ENCODE measurements around the gene PTBP2.

Gene PTBP2

DNA sequence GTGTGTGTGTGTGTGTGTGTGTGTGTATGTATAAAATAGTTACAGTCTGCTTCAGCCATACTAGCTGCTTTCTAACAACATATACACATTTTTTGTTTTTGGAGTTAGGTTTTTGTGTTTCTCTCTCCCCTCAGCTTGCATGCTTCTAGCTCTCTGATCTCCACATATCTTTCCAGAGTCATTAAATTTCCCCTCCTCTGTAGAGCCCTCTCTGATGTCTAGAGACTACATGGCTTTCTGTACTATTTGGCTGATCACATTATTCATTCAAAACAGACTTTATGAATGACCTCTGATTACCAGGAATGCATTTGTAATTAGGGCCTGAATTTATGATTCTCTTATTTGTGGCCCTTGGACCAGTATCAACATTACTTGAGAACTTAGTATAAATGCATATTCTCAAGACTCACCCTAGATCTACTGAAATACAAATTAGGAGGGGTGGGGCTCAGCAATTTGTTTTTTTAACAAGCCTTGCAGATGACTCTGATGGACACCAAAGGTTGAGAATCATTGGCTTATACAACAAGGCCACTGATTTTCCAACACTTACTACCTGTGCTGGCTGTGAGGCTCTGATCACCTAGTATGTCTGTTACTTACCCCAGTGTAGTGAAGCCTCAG, 104.5 kb downstream of the PTBP2 start:
- DNase-seq = no peak

DNA sequence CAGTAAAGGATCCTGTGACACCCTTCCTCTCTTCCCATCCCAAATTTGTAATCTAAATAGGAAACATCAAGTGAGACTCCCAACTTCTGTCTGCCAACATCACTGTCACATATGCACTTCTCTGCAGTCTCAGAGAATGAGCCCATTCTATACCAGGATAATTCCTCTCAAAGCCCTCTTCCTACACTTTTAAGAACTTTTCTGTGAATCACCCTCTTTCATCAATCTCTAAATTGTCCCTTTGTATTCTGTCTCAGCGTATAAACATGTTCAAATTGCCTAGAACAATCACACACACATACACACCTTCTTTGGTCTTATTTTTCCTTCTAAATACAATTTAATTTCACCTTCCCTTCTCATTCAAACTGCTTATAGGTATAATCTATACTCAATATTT, 111.8 kb downstream of the PTBP2 start:
- no peak for DNase-seq

DNA sequence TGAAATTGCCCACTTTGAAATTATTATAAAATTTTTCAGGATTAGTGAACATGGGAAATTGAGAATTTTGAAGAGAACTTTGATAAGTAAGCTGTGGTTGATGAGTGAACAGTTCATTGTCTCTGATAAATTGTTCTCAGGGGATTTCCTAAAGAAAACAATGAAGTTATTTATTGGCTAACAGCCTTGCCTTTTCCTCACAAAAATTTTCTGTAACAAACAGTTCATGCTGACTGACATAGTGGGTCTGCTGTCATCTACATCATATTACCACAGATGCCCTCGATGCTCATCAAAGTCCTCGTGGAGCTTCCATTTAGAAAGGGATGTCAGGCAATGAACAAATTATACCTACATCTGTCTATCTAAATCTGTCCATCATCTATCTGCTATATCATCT, 113.4 kb downstream of the PTBP2 start:
- DNase-seq = no peak

DNA sequence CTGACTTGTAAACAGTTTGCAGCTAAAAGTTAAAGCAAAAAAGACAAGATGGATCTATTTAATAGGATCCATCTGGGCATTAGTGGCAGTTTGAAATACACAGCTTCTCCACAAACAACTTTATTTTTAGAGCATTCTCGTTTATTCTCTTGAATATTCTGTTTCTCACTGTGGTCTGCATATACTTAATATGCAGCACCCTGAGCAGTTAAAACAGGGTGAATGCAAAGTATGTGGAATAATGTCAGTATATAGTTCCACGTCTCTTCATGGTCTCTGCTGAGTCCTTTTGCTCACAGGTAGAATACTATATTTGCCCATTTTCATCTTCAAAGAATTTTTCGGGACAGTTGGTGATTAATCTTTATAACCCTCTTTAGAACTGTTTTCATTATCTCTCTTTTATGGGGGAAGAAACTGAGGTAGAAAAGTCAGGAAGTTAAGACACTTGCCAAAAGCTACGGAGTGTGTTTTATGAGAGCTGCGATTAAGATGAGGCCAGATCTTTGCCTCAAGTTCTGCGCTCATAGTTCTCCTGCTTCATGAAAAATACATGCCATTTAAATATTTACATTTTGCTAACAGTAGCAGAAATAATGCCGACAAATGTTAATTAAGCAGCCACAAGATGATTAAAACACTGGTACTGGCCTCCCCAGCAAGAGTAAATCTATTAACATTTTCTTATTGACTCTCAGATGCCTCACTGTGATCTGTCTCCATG, 115.6 kb downstream of the PTBP2 start:
- DNase-seq = no peak

DNA sequence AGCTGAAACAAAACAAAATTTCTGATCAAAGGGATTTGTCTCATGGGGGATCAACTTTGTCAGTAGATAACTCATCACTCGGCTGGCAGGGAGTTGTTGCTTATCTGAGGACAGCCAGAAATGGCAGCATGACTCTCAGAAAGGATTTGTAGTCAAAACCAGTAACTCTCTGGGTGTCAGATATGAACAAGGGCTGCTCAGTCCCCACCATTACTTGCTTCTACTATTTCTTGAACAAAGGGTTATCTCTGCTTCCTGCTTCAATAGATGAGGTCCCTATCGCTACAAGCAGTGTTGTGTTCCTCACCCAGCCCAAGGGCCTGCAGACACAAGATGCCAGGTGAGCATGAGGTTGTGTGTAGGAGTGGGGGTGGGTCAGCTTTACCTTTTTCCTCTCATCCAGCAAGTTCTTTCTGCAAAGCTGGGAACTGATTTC, 116.2 kb downstream of the PTBP2 start:
- no peak for DNase-seq

DNA sequence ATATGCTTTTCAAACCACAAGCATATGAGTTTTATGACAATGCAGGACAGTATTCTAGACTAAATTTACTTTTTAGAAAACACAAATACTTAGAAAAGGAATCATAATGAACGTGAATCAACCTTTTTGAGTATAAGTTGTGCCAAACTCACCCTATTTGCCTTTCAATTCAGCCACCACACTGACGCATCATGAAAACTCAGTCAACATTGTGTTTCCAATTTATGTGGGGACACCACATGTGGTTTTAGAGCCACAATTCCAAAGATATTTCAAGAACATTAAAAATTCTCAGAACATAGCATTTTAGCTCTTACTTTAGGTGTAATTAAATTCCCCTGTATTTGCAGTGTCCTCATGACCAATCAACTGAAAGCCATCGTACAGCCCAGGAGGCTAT, 118.8 kb downstream of the PTBP2 start:
- DNase-seq = no peak

DNA sequence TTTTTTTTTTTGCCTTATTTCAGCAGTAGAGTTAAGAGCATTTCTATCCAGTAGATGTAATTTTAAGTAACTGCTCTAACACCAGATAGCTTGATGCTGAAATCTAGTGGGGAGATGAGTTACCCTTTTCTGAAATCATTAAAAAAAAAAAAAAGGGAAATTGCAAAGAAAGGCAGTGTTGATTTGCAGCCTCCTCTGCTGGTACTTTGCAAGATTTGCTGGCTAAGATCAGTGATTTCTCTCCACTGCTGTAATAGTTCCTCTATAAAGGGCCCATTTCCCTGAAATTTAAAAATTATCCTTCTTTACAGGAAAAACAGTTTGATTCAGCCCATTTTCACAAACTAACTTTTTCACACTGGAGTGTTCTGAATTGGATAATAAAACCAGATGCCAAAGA, 120.6 kb downstream of the PTBP2 start:
- no peak for DNase-seq

DNA sequence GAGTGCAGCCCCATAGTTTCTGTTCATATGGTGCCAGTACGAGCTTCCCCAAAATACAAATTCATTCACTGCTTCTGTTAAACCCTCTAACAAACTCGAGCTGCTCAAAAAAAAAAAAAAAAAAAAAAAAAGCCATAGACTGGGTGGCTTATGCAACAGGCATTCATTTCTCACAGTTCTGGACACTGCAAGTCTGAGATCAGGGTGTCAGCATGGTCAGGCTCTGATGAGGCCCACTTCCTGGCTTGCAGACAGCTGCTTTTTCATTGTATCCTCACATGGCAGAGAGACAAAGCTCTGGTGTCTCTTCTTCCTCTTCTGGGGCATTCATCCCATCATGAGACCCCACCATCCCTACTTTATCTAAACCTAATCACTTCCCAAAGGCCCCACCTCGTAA, 121.6 kb downstream of the PTBP2 start:
- DNase-seq = no peak

DNA sequence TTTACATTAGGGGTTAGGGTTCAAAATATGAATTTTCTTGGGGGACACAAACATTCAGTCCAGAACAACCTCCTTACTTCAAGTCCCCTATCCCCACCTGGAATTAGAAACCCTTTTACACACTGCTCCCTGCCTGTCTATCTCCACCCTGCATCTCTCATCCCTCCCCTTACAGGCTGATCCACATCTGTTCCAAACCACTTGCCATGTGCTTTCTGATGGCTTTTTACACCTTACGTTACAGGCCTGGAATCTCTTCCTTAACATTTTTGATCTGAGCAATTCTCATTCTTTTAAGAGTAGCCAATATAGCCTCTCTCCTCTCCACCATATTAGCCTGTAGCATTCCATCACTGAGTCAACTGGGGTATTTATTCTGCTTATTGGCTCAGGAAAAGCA, 122.0 kb downstream of the PTBP2 start:
- DNase-seq = no peak

DNA sequence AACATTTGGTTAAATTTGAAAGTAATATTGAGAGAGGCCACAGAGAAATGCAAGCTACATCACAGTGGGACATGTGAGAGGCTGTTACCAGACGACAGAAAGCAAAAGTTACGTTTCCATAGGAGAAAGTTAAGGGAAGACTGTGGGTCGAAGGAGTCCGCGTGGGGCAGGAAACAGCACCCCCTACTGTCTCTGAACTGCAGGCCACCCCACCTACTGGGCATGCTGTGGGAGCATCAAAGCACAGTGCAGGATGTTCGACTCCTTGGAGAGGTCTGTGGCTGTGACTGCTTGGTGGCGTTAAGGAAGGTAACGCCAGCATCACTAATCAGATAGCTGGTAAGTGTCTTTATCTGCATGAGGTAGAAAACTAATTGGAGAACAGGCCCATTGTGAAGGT, 123.9 kb downstream of the PTBP2 start:
- DNase-seq = no peak

DNA sequence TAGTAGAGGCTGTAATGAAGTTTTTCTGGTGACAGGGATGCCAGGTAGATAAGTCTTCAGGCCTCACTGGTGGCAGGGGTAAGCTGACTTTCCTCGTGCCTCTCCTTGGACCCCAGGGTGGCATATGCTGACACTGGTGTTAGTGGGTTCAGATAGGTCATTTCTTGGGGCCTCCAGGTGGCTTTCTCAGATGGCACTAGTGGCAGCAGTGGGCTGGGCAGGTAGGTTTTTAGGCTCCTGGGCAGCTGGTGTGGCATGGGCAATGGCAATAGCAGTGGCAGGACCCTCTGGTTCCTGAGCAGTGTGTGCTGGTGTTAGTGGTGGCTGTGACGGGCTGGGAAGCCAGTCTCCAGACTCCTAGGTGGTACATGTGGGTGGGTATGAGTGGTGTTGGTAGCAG, 140.3 kb downstream of the PTBP2 start:
- no peak for DNase-seq

DNA sequence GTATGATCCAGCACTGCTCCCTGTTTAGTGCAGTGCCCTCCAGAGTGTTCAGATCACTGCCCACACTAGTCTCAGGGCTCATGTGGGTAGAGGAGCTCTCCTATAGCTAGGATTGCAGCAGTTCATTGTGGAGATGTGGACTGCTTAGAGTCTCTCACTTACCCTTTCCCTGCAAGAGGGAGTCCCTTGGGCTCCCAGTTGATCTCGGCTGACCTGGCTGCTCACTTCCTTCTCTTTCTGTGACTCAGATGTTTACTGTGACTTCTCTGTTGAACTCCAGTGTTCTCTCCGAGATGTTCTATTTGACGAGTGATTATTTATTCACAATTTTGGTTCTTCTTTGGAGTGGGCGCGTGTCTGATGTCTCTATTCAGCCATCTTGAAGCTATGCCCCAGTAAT, 141.9 kb downstream of the PTBP2 start:
- DNase-seq = no peak
